OCI-LY1 (cell line): ENCODE data around the gene CEACAM16.

Experiments used
- H2AFZ ChIP-seq: fragments of 200-600 bp; sonication (generic), shearing (Covaris generic); 2 replicates; pipeline ENCODE4 v1.6.0; 2014; ENCODE audit warnings: antibody characterized with exemption, mild to moderate bottlenecking, low read length
- H3F3A ChIP-seq: fragments of 200-600 bp; sonication (generic), shearing (Covaris generic); 2 replicates; pipeline ENCODE4 v1.6.0; 2014; ENCODE audit warnings: mild to moderate bottlenecking, antibody characterized with exemption, low read length, moderate library complexity; ENCODE audit not compliant: insufficient read depth
- H3K27ac ChIP-seq: fragments of 200-600 bp; sonication (generic); 2 replicates; pipeline ENCODE4 v1.5.1; 2014; ENCODE audit warnings: low read length, mixed run types, mild to moderate bottlenecking, low read depth; ENCODE audit not compliant: poor library complexity, severe bottlenecking
- H3K27me3 ChIP-seq: fragments of 200-600 bp; sonication (generic); 2 replicates; pipeline ENCODE4 v1.6.0; 2014; ENCODE audit warnings: antibody characterized with exemption, mild to moderate bottlenecking, low read length, moderate library complexity; ENCODE audit not compliant: insufficient read depth
- H3K36me3 ChIP-seq: fragments of 200-600 bp; sonication (generic); 2 replicates; pipeline ENCODE4 v1.6.1; 2014; ENCODE audit warnings: mild to moderate bottlenecking, antibody characterized with exemption, low read length, moderate library complexity, mixed read lengths; ENCODE audit not compliant: insufficient read depth
- H3K4me1 ChIP-seq: fragments of 200-600 bp; sonication (generic); 2 replicates; pipeline ENCODE4 v1.5.1; 2014; ENCODE audit warnings: mild to moderate bottlenecking, low read length, moderate library complexity; ENCODE audit not compliant: insufficient read depth, severe bottlenecking
- H3K4me2 ChIP-seq: fragments of 200-600 bp; sonication (generic), shearing (Covaris generic); 2 replicates; pipeline ENCODE4 v1.6.1; 2014; ENCODE audit warnings: low read length
- H3K4me3 ChIP-seq: fragments of 200-600 bp; sonication (generic); 2 replicates; pipeline ENCODE4 v1.5.1; 2014; ENCODE audit warnings: low read length, low read depth, mild to moderate bottlenecking, mixed read lengths; ENCODE audit not compliant: poor library complexity, severe bottlenecking
- H3K79me2 ChIP-seq: fragments of 200-600 bp; shearing (Covaris generic); 2 replicates; pipeline ENCODE4 v1.6.1; 2016; ENCODE audit warnings: mixed run types, low read length, mixed read lengths; ENCODE audit not compliant: insufficient read depth
- H3K9ac ChIP-seq: fragments of 200-600 bp; sonication (generic), shearing (Covaris generic); 2 replicates; pipeline ENCODE4 v1.6.1; 2014; ENCODE audit warnings: mild to moderate bottlenecking, low read length, mixed read lengths
- H3K9me2 ChIP-seq: fragments of 200-600 bp; sonication (generic), shearing (Covaris generic); 2 replicates; pipeline ENCODE4 v1.6.1; 2014; ENCODE audit warnings: low read depth, mild to moderate bottlenecking, low read length, mixed read lengths
- H3K9me3 ChIP-seq: fragments of 200-600 bp; shearing (Covaris generic); 2 replicates; pipeline ENCODE4 v1.6.1; 2014; ENCODE audit warnings: low read length, mixed read lengths
- H4K20me1 ChIP-seq: fragments of 200-600 bp; sonication (generic), shearing (Covaris generic); 2 replicates; pipeline ENCODE4 v1.6.0; 2016; ENCODE audit warnings: mild to moderate bottlenecking, low read length; ENCODE audit not compliant: insufficient read depth
- CTCF ChIP-seq: fragments of 200-600 bp; sonication (generic), shearing (Covaris generic); IDR thresholded peaks from 2 replicates; pipeline ENCODE4 v1.5.1; 2017; ENCODE audit warnings: mild to moderate bottlenecking, antibody characterized with exemption, low read length, moderate library complexity, mixed read lengths
- EZH2 ChIP-seq: fragments of 200-600 bp; sonication (generic), shearing (Covaris generic); IDR thresholded peaks from 2 replicates; pipeline ENCODE4 v1.8.0; 2017; ENCODE audit warnings: borderline replicate concordance, mixed run types, mild to moderate bottlenecking, antibody characterized with exemption, low read length, moderate library complexity, mixed read lengths

CEACAM16 gene

GRCh38 chr19:44684892-44685863 lies 13.8 kb upstream of the CEACAM16 start:
- Histone ChIP-seq H4K20me1 (no peaks in the 10 kb centered on the region), H2AFZ (no peak overlapping the region), H3K9ac (no peak overlapping the region), H3K36me3 (no peaks in the 10 kb centered on the region), H3K27ac (no peak overlapping the region), H3K9me3 (no peaks in the 10 kb centered on the region), H3K27me3 (no peaks in the 10 kb centered on the region), H3F3A (no peaks in the 10 kb centered on the region), H3K9me2 (no peaks in the 10 kb centered on the region), H3K79me2 (no peaks in the 10 kb centered on the region), H3K4me2 (no peak overlapping the region), H3K4me3 (no peak overlapping the region), H3K4me1 (no peaks in the 10 kb centered on the region)
- TF ChIP-seq CTCF (no peak), EZH2 (no peak)

GRCh38 chr19:44685877-44686276 lies 13.1 kb upstream of the CEACAM16 start:
- H3K4me2 ChIP-seq: no peak overlapping the region
- no peak overlapping the region for H3K27ac ChIP-seq

GRCh38 chr19:44686896-44687295 lies 12.1 kb upstream of the CEACAM16 start:
- H3K4me1 ChIP-seq: no peaks in the 10 kb centered on the region
- no peaks in the 10 kb centered on the region for H3K9me2 ChIP-seq
- no peaks in the 10 kb centered on the region for H3K36me3 ChIP-seq
- H3K27me3 ChIP-seq: no peaks in the 10 kb centered on the region
- no peak overlapping the region for H3K27ac ChIP-seq
- no peak overlapping the region for H3K4me2 ChIP-seq
- no peaks in the 10 kb centered on the region for H3F3A ChIP-seq
- no peaks in the 10 kb centered on the region for H3K9me3 ChIP-seq
- H3K4me3 ChIP-seq: no peak overlapping the region
- no peaks in the 10 kb centered on the region for H3K79me2 ChIP-seq
- TF ChIP-seq EZH2 (no peak), CTCF (no peak)
- H3K9ac ChIP-seq: no peak overlapping the region
- H4K20me1 ChIP-seq: no peaks in the 10 kb centered on the region
- no peak overlapping the region for H2AFZ ChIP-seq

More at GRCh38 chr19:44685877-44686276, 13.1 kb upstream of the CEACAM16 start:
- Histone ChIP-seq H3K9me2 (no peaks in the 10 kb centered on the region), H3K36me3 (no peaks in the 10 kb centered on the region), H3F3A (no peaks in the 10 kb centered on the region), H3K4me1 (no peaks in the 10 kb centered on the region), H3K9ac (no peak overlapping the region), H3K4me3 (no peak overlapping the region), H3K79me2 (no peaks in the 10 kb centered on the region), H2AFZ (no peak overlapping the region), H4K20me1 (no peaks in the 10 kb centered on the region), H3K9me3 (no peaks in the 10 kb centered on the region), H3K27me3 (no peaks in the 10 kb centered on the region)
- TF ChIP-seq EZH2 (no peak), CTCF (no peak)
